PC-9 (cell line): ENCODE results near the gene HTRA1. TPM values are rescaled to one million over a fixed set of nuclear protein-coding genes. Genes with fewer than 3 reads are reported as not detected.

ENCODE experiments used
- BruUV-seq: library from RNA; stranded (reverse); fragments of 400-500 nt; replicated peaks from 2 replicates; lab custom pipeline; 2021; lab: Mats Ljungman, UMichigan
- CTCF ChIA-PET: fragments of 300-600 bp; sonication (Branson Sonifier 250); formaldehyde crosslinking; loops from one replicate; lab custom pipeline; 2022; ENCODE audit warnings: antibody characterized with exemption; lab: Charles Lee
- POLR2A ChIA-PET: fragments of 300-600 bp; sonication (Branson Sonifier 250); formaldehyde crosslinking; loops from one replicate; lab custom pipeline; 2022; ENCODE audit warnings: antibody characterized with exemption; ENCODE audit not compliant: unreplicated experiment; lab: Charles Lee
- DNase-seq, 2 experiments: peaks; one replicate each; pipeline versions ENCODE4 v3.0.0 to v3.0.0-alpha.2; 2015 to 2022; ENCODE audit warnings: mixed read lengths in 1 of 2
- H2AFZ ChIP-seq: fragments of 200-600 bp; sonication (generic); 2 replicates; pipeline ENCODE4 v1.8.1; 2017; ENCODE audit warnings: antibody characterized with exemption
- H3F3A ChIP-seq: fragments of 200-600 bp; sonication (generic); 2 replicates; pipeline ENCODE4 v1.8.1; 2017; ENCODE audit warnings: antibody characterized with exemption, mild to moderate bottlenecking, low read depth; ENCODE audit not compliant: insufficient read depth
- H3K27ac ChIP-seq: fragments of 200-600 bp; sonication (generic); 2 replicates; pipeline ENCODE4 v1.6.1; 2016; ENCODE audit warnings: mixed run types
- H3K27me3 ChIP-seq: fragments of 200-600 bp; sonication (generic); 2 replicates; pipeline ENCODE4 v1.6.1; 2016; ENCODE audit warnings: low read depth, mixed run types; ENCODE audit not compliant: insufficient read depth
- H3K36me3 ChIP-seq: fragments of 200-600 bp; sonication (generic); 2 replicates; pipeline ENCODE4 v1.6.1; 2016; ENCODE audit warnings: low read depth, mixed run types
- H3K4me1 ChIP-seq: fragments of 200-600 bp; sonication (generic); replicated peaks from 2 replicates; pipeline ENCODE4 v1.6.1; 2016; ENCODE audit warnings: mixed run types; ENCODE audit not compliant: insufficient read depth
- H3K4me2 ChIP-seq: fragments of 200-600 bp; sonication (generic); 2 replicates; pipeline ENCODE4 v1.6.1; 2017; ENCODE audit warnings: mixed run types
- H3K4me3 ChIP-seq: fragments of 200-600 bp; sonication (generic); 2 replicates; pipeline ENCODE4 v1.6.1; 2016; ENCODE audit warnings: mixed run types
- H3K79me2 ChIP-seq: fragments of 200-600 bp; sonication (generic); 2 replicates; pipeline ENCODE4 v1.6.1; 2017; ENCODE audit warnings: low read depth, mixed run types
- H3K9me2 ChIP-seq: fragments of 200-600 bp; sonication (generic); 2 replicates; pipeline ENCODE4 v1.8.1; 2017; ENCODE audit warnings: mild to moderate bottlenecking; ENCODE audit not compliant: insufficient read depth
- H3K9me3 ChIP-seq: fragments of 200-600 bp; sonication (generic); 2 replicates; pipeline ENCODE4 v1.8.1; 2016; ENCODE audit warnings: low read depth; ENCODE audit not compliant: insufficient read depth
- H4K20me1 ChIP-seq: fragments of 200-600 bp; sonication (generic); 2 replicates; pipeline ENCODE4 v1.8.1; 2017; ENCODE audit not compliant: insufficient read depth
- EZH2 ChIP-seq: fragments of 200-600 bp; sonication (generic); IDR thresholded peaks from 2 replicates; pipeline ENCODE4 v1.8.0; 2017; ENCODE audit warnings: antibody characterized with exemption, low read depth
- intact Hi-C: fragments of 100-400 bp; cut with micrococcal nuclease; formaldehyde crosslinking; loops from one replicate; pipeline ENCODE4 v1.10.0; 2022; ENCODE audit not compliant: unreplicated experiment
- total RNA-seq: library from RNA; stranded (reverse); gene quantifications from 2 replicates; pipeline ENCODE4 v1.2.3, GENCODE V29; 2021
- TF ChIP-seq, protein P1 (sequence below): fragments of 200-600 bp; sonication (generic); conservative IDR thresholded peaks from 2 replicates; pipeline ENCODE4 v1.6.1; 2017; ENCODE audit warnings: mixed run types, antibody characterized with exemption, mild to moderate bottlenecking, moderate library complexity

HTRA1 gene
- total RNA-seq, 1 experiment from 2014 or later = 18.0 TPM

DNA sequence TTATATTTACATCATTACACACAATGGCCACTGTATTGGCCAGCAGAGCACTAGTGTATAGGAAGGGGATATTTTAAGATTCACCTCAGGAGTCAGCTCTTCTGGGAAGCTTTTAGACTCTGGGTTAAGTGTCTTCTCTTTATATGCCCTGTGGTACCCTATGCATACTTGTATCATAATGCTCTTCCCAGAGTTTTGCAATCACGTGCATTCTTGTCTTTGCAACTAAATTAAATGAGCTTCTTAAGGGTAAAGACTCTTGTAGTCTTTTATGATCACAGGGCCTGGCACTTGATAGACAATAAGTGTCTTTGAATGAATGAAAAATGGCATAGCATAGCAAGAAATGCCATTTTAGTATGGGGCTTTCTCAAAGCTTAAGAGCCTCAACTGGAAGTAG lies 42.3 kb upstream of the HTRA1 start:
- TF ChIP-seq, protein P1, sequence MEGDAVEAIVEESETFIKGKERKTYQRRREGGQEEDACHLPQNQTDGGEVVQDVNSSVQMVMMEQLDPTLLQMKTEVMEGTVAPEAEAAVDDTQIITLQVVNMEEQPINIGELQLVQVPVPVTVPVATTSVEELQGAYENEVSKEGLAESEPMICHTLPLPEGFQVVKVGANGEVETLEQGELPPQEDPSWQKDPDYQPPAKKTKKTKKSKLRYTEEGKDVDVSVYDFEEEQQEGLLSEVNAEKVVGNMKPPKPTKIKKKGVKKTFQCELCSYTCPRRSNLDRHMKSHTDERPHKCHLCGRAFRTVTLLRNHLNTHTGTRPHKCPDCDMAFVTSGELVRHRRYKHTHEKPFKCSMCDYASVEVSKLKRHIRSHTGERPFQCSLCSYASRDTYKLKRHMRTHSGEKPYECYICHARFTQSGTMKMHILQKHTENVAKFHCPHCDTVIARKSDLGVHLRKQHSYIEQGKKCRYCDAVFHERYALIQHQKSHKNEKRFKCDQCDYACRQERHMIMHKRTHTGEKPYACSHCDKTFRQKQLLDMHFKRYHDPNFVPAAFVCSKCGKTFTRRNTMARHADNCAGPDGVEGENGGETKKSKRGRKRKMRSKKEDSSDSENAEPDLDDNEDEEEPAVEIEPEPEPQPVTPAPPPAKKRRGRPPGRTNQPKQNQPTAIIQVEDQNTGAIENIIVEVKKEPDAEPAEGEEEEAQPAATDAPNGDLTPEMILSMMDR = no peak
- TF ChIP-seq EZH2 = no peak
- BruUV-seq = no TSS peak
- DNase-seq = no peak
- Histone ChIP-seq H3K79me2 (no peaks in the 10 kb centered on the region), H4K20me1 (no peaks in the 10 kb centered on the region), H3K9me2 (no peaks in the 10 kb centered on the region), H3K9me3 (no peaks in the 10 kb centered on the region), H3K4me1 (no peaks in the 10 kb centered on the region), H3K27me3 (no peaks in the 10 kb centered on the region), H3K4me2 (no peak overlapping the region), H3F3A (no peaks in the 10 kb centered on the region), H3K27ac (no peak overlapping the region), H3K36me3 (no peaks in the 10 kb centered on the region; the same call in 1 of the 2 replicates), H3K4me3 (no peak overlapping the region), H2AFZ (no peak overlapping the region)
- POLR2A ChIA-PET = interaction anchor here (0.5 kb wide), 1 partner anchor 12 kb away, joined by 3 read pairs; no protein-coding TSS in a partner anchor
- intact Hi-C loops = loop anchor here (5.0 kb wide), 1 partner anchor 77 kb away; no protein-coding TSS in a partner anchor
- CTCF ChIA-PET = no interaction called here

DNA sequence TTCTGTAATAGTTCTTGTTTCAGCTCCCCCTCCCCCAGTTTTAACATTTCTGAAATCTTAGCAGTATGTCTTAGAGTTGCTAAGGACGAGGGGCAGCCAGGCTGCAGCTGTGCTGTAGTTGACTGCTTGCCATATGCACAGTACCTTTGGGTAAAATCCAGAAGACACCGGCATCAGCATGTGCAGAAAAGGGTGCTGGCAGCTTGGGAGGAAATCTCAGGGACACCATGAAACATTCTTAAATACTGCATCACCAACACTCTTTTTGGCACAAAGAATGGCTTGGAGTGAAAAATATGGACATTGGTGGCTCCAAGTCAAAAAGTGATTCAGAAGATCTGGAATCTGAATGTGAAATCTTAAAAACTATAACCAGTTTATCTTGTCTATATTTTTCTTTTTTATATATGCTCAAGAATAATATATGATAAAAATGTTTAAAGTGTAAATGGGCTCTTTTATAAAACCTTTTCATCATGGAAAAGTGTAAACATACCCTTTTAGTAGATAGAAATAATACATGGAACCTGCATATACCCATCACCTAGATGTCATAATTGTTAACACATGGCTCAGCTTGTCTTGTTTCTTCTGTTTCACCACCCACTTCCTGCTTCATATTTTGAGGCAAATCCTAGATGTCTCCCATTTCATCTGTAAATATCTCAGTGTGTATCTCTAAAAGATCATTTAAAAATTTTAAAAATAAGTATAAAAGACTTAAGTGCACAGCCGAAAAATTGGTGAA lies 41.3 kb upstream of the HTRA1 start:
- Histone ChIP-seq H3F3A (no peaks in the 10 kb centered on the region), H3K27me3 (no peaks in the 10 kb centered on the region), H3K9me3 (no peaks in the 10 kb centered on the region), H3K27ac (no peak overlapping the region), H2AFZ (no peak overlapping the region), H3K4me1 (no peaks in the 10 kb centered on the region), H3K79me2 (no peaks in the 10 kb centered on the region), H3K9me2 (no peaks in the 10 kb centered on the region), H3K4me2 (no peak overlapping the region), H3K36me3 (no peaks in the 10 kb centered on the region; the same call in 1 of the 2 replicates), H4K20me1 (no peaks in the 10 kb centered on the region), H3K4me3 (no peak overlapping the region)
- no peak for DNase-seq
- ChIA-PET CTCF (no interaction called here), POLR2A (no interaction called here)
- intact Hi-C loops = loop anchor here (5.0 kb wide), 1 partner anchor 78 kb away; no protein-coding TSS in a partner anchor
- no TSS peak for BruUV-seq
- TF ChIP-seq, protein P1 = no peak
- TF ChIP-seq EZH2 = no peak

DNA sequence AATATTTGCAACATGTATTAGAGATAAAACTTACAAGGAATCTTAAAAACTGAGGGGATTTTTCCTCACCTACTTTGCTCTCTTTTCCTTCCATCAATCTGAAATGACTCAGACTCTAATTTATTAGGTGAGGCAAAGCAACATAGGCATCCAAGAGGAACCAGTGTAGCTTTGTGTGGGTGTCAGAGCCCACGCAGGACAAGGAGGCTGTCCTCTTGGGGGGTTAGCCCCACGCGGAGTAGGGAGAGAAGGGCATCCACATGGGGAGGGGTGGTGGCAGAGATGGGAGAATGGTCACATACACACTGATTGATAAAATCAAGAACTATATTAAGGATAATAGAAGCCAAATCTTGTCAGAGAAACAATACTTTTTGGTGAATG lies 40.7 kb upstream of the HTRA1 start:
- BruUV-seq = no TSS peak
- Histone ChIP-seq H3K79me2 (no peaks in the 10 kb centered on the region), H3K9me3 (no peaks in the 10 kb centered on the region), H3K4me3 (no peak overlapping the region), H3K4me1 (no peaks in the 10 kb centered on the region), H3K27ac (no peak overlapping the region), H2AFZ (no peak overlapping the region), H3F3A (no peaks in the 10 kb centered on the region), H3K27me3 (no peaks in the 10 kb centered on the region), H4K20me1 (no peaks in the 10 kb centered on the region), H3K36me3 (no peaks in the 10 kb centered on the region), H3K9me2 (no peaks in the 10 kb centered on the region), H3K4me2 (no peak overlapping the region)
- no peak for DNase-seq
- CTCF ChIA-PET = no interaction called here
- POLR2A ChIA-PET = no interaction called here
- intact Hi-C loops = no loop called here
- TF ChIP-seq, protein P1 = no peak
- no peak for TF ChIP-seq EZH2
